Astrocyte (in vitro differentiated cells and primary cell): ENCODE measurements around the gene DLL1.

Experiments
- EZH2 ChIP-seq: IDR thresholded peaks from 2 replicates; pipeline ENCODE4 v1.6.1; 2012; ENCODE audit warnings: mild to moderate bottlenecking, low read length, inconsistent platforms; ENCODE audit not compliant: insufficient read depth
- TF ChIP-seq, protein P1 (sequence below): IDR thresholded peaks from 2 replicates; pipeline ENCODE4 v1.5.1; 2011; ENCODE audit warnings: low read depth, mild to moderate bottlenecking, inconsistent platforms, low read length, moderate library complexity; ENCODE audit not compliant: insufficient read depth

- TF ChIP-seq, protein P1, sequence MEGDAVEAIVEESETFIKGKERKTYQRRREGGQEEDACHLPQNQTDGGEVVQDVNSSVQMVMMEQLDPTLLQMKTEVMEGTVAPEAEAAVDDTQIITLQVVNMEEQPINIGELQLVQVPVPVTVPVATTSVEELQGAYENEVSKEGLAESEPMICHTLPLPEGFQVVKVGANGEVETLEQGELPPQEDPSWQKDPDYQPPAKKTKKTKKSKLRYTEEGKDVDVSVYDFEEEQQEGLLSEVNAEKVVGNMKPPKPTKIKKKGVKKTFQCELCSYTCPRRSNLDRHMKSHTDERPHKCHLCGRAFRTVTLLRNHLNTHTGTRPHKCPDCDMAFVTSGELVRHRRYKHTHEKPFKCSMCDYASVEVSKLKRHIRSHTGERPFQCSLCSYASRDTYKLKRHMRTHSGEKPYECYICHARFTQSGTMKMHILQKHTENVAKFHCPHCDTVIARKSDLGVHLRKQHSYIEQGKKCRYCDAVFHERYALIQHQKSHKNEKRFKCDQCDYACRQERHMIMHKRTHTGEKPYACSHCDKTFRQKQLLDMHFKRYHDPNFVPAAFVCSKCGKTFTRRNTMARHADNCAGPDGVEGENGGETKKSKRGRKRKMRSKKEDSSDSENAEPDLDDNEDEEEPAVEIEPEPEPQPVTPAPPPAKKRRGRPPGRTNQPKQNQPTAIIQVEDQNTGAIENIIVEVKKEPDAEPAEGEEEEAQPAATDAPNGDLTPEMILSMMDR: no peak
- TF ChIP-seq EZH2: no peak
These were observed 1.2 kb upstream of the DLL1 start for GRCh38 chr6:170292111-170292406.
